Right cardiac atrium (tissue), 5 donors: ENCODE results near the gene POU5F1. TPM values are rescaled to one million over a fixed set of nuclear protein-coding genes. Genes with fewer than 3 reads are reported as not detected.
"Not testable (repeated sequence)": the region's sequence is repeated elsewhere in the genome, so short reads cannot be mapped to it uniquely, and the experiment has no call there.

ENCODE experiments used
- ATAC-seq, 2 donors: fragments of 200-7000 bp; cut with Tn5 transposase; one replicate each; pipeline versions ENCODE4 v1.8.0 to v1.9.1; 2020; ENCODE audit warnings: moderate library complexity in 2 of 2, mild to moderate bottlenecking in 1 of 2
- DNase-seq, 3 donors: peaks; one replicate each; pipeline ENCODE4 v3.0.0-alpha.2; 2020
- H3K27ac ChIP-seq: one replicate; pipeline ENCODE4 v1.5.1; 2013; ENCODE audit warnings: mild to moderate bottlenecking, low read length, control low read depth, moderate library complexity
- H3K27me3 ChIP-seq: one replicate; pipeline ENCODE4 v1.6.1; 2013; ENCODE audit not compliant: control insufficient read depth, insufficient read depth
- H3K4me1 ChIP-seq: one replicate; pipeline ENCODE4 v1.6.1; 2013; ENCODE audit warnings: low read length; ENCODE audit not compliant: control insufficient read depth, insufficient read depth
- H3K4me3 ChIP-seq: one replicate; pipeline ENCODE4 v1.5.1; 2013; ENCODE audit warnings: low read length, control low read depth
- H3K9me3 ChIP-seq: one replicate; pipeline ENCODE4 v1.6.1; 2013; ENCODE audit warnings: low read length; ENCODE audit not compliant: control insufficient read depth
- WGBS: extraction: QIAGEN DNeasy Blood & Tissue Kit; methylation state at CpG from one replicate; pipeline ENCODE4 v1.1.7; 2013; 5-methylcytosine and 5-hydroxymethylcytosine counted together
- intact Hi-C, 4 donors: fragments of 100-400 bp; cut with DNase I; formaldehyde crosslinking; loops; one replicate each; pipeline versions ENCODE4 v1.11.0 to v1.14.0; 2022 to 2023
- polyA plus RNA-seq: library from polyadenylated mRNA; stranded (reverse); fragments of 200-250 nt; gene quantifications from one replicate; pipeline ENCODE4 v1.2.3, GENCODE V29; 2013
- total RNA-seq, 4 donors: library from RNA; stranded (reverse); fragmentation: NEBNext Ultra II Directional; extraction: Animal tissue kit (Norgen Biotek cat#: 25700); gene quantifications; one replicate each; pipeline ENCODE4 v1.2.1, GENCODE V29; 2021
- donor health status: healthy with polysubstance abuse.
- donor health status: DM: no; HTN: yes; CAD: no.
- donor health status: DM: no; HTN: no; CAD: no.
- donor health status: DM: no; HTN: yes; CAD: no; lungs with severe emphysema.
- donor health status: DM: yes; HTN: yes; CAD: no.

The POU5F1 gene
- total and polyA plus RNA-seq, 5 donors, result 0.34 to 1.2 (median 0.74) TPM

GRCh38 chr6:31189223-31189622, 18.7 kb upstream of the POU5F1 start:
- H3K4me3 ChIP-seq, ATAC-seq, H3K27me3 ChIP-seq, H3K4me1 ChIP-seq, H3K9me3 ChIP-seq, DNase-seq, intact Hi-C loops, H3K27ac ChIP-seq: not testable (repeated sequence)
- 89% methylated on average over 3 of the region's 3 CpGs for WGBS

GRCh38 chr6:31187780-31188194, 17.3 kb upstream of the POU5F1 start:
- no peaks in the 10 kb centered on the region for H3K4me1 ChIP-seq
- H3K27me3 ChIP-seq, result no peaks in the 10 kb centered on the region
- H3K27ac ChIP-seq, result no peak overlapping the region
- 90% methylated on average over 5 of the region's 5 CpGs for WGBS
- DNase-seq (no peak), ATAC-seq (no peak)
- H3K9me3 ChIP-seq, result no peaks in the 10 kb centered on the region
- no peak overlapping the region for H3K4me3 ChIP-seq
- intact Hi-C loops, result no loop called here

- no peaks in the 10 kb centered on the region for H3K4me1 ChIP-seq
- H3K9me3 ChIP-seq, result no peaks in the 10 kb centered on the region
- intact Hi-C loops, result no loop called here
- whole genome bisulfite sequencing, result 54% methylated on average over 24 of the region's 24 CpGs
- H3K4me3 ChIP-seq, result peak overlapping the region; percentile 32
- ATAC-seq, result peak; percentile 75 to 89
- peak overlapping the region; percentile 5 for H3K27ac ChIP-seq
- no peaks in the 10 kb centered on the region for H3K27me3 ChIP-seq
- DNase-seq, result peak; percentile 89 to 95 (median 93)
Observed at GRCh38 chr6:31186052-31186734, 15.7 kb upstream of the POU5F1 start.

- Histone ChIP-seq H3K27ac (peak overlapping the region; percentile 5), H3K4me3 (peak overlapping the region; percentile 32)
- WGBS, result 45% methylated on average over 4 of the region's 4 CpGs
- H3K9me3 ChIP-seq, H3K27me3 ChIP-seq, DNase-seq, H3K4me1 ChIP-seq, intact Hi-C loops: not testable (repeated sequence)
- peak in 1 of 2 donors; percentile 36 for ATAC-seq
Observed at GRCh38 chr6:31185695-31186051, 15.2 kb upstream of the POU5F1 start.

- H3K27ac ChIP-seq, H3K4me3 ChIP-seq, intact Hi-C loops, DNase-seq, H3K9me3 ChIP-seq, H3K4me1 ChIP-seq, H3K27me3 ChIP-seq, ATAC-seq: not testable (repeated sequence)
- 70% methylated on average over 6 of the region's 6 CpGs for WGBS
Observed at GRCh38 chr6:31183859-31184258, 13.4 kb upstream of the POU5F1 start.

- H3K27ac ChIP-seq, H3K4me1 ChIP-seq, DNase-seq, ATAC-seq, H3K27me3 ChIP-seq, H3K9me3 ChIP-seq, intact Hi-C loops, H3K4me3 ChIP-seq: not testable (repeated sequence)
- 92% methylated on average over 2 of the region's 2 CpGs for whole genome bisulfite sequencing
Observed at GRCh38 chr6:31183287-31183686, 12.8 kb upstream of the POU5F1 start.

- Histone ChIP-seq H3K4me3 (peak overlapping the region; percentile 17), H3K4me1 (no peaks in the 10 kb centered on the region), H3K27ac (peak overlapping the region; percentile 39), H3K27me3 (no peaks in the 10 kb centered on the region), H3K9me3 (no peaks in the 10 kb centered on the region)
- peak; percentile 95 to 99 for ATAC-seq
- WGBS, result 56% methylated on average over 26 of the region's 26 CpGs
- peak; percentile 80 to 92 (median 91) for DNase-seq
- intact Hi-C loops, result no loop called here
Observed at GRCh38 chr6:31180500-31180899, 10.0 kb upstream of the POU5F1 start.

- no peak for DNase-seq
- intact Hi-C loops, result no loop called here
- Histone ChIP-seq H3K27me3 (no peaks in the 10 kb centered on the region), H3K4me3 (peak overlapping the region; percentile 17), H3K27ac (peak overlapping the region; percentile 39), H3K4me1 (no peaks in the 10 kb centered on the region), H3K9me3 (no peaks in the 10 kb centered on the region)
- no peak for ATAC-seq
- 95% methylated on average over 8 of the region's 8 CpGs for WGBS
Observed at GRCh38 chr6:31179896-31180295, 9.4 kb upstream of the POU5F1 start.

GRCh38 chr6:31179042-31179386, 8.5 kb upstream of the POU5F1 start:
- whole genome bisulfite sequencing, result 66% methylated on average over 4 of the region's 4 CpGs
- no peak for ATAC-seq

GRCh38 chr6:31178143-31179041, 7.9 kb upstream of the POU5F1 start:
- Histone ChIP-seq H3K9me3 (no peaks in the 10 kb centered on the region), H3K27me3 (no peaks in the 10 kb centered on the region), H3K27ac (no peak overlapping the region), H3K4me1 (no peaks in the 10 kb centered on the region), H3K4me3 (no peak overlapping the region)
- peak in 1 of 2 donors; percentile 53 for ATAC-seq
- intact Hi-C loops, result no loop called here
- 71% methylated on average over 8 of the region's 8 CpGs for WGBS
- DNase-seq, result no peak

More at GRCh38 chr6:31179042-31179386, 8.5 kb upstream of the POU5F1 start:
- H3K4me3 ChIP-seq, result no peak overlapping the region
- intact Hi-C loops, result no loop called here
- H3K27me3 ChIP-seq, result no peaks in the 10 kb centered on the region
- no peak overlapping the region for H3K27ac ChIP-seq
- H3K4me1 ChIP-seq, result no peaks in the 10 kb centered on the region
- no peak for DNase-seq
- no peaks in the 10 kb centered on the region for H3K9me3 ChIP-seq

GRCh38 chr6:31175971-31176370, 5.5 kb upstream of the POU5F1 start:
- Histone ChIP-seq H3K27me3 (no peaks in the 10 kb centered on the region), H3K9me3 (no peaks in the 10 kb centered on the region), H3K27ac (no peak overlapping the region), H3K4me1 (no peaks in the 10 kb centered on the region), H3K4me3 (no peak overlapping the region)
- intact Hi-C loops, result no loop called here
- ATAC-seq (no peak), DNase-seq (no peak)
- WGBS, result 40% methylated on average over 3 of the region's 3 CpGs
